Measurements from ENCODE around the gene CDH4.

DNA sequence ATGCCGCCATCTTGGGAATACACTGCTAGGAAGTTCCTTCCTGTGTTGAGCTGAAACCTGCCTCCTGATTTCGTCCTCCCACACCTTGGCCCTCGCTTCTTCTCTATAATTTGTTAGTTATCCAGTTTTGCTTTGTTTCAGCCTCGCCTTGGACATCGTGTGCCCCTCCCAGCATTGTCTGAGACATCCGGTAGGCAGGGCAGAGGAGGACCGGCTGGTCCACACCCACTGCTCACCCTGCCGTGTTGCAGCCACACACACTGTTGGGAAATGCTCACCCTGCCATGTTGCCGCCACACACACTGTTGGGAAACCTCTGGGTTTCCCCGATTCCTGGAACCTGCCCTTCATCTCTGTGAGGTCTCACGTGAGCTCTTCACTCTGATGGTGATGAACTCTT is 105.1 kb downstream of the CDH4 start:
- TF ChIP-seq, protein P1, sequence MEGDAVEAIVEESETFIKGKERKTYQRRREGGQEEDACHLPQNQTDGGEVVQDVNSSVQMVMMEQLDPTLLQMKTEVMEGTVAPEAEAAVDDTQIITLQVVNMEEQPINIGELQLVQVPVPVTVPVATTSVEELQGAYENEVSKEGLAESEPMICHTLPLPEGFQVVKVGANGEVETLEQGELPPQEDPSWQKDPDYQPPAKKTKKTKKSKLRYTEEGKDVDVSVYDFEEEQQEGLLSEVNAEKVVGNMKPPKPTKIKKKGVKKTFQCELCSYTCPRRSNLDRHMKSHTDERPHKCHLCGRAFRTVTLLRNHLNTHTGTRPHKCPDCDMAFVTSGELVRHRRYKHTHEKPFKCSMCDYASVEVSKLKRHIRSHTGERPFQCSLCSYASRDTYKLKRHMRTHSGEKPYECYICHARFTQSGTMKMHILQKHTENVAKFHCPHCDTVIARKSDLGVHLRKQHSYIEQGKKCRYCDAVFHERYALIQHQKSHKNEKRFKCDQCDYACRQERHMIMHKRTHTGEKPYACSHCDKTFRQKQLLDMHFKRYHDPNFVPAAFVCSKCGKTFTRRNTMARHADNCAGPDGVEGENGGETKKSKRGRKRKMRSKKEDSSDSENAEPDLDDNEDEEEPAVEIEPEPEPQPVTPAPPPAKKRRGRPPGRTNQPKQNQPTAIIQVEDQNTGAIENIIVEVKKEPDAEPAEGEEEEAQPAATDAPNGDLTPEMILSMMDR (IDR thresholded peaks at IDR 0.05 in 2 of 3, conservative IDR thresholded peaks at IDR 0.05 in 1 of 3; ENCODE audit: insufficient read depth in 2 of 3, low read depth in 1 of 3, low read length in 3 of 3): no peak
- TF ChIP-seq KDM5B (IDR thresholded peaks at IDR 0.05; ENCODE audit: insufficient replicate concordance, low read depth, low read length) (no peak), MXI1 (IDR thresholded peaks at IDR 0.05; ENCODE audit: low read depth, low read length) (no peak), ZNF140 (CRISPR knock-in tag; IDR thresholded peaks at IDR 0.05) (no peak), POLR2A (conservative IDR thresholded peaks at IDR 0.05) (no peak)
